Measurements from ENCODE around the gene P3H1.
A peak's percentile ranks its signal among the peaks of the same experiment; 100 is the strongest.
"Not testable (repeated sequence)": the region's sequence is repeated elsewhere in the genome, so short reads cannot be mapped to it uniquely, and the experiment has no call there.

P3H1 gene

DNA sequence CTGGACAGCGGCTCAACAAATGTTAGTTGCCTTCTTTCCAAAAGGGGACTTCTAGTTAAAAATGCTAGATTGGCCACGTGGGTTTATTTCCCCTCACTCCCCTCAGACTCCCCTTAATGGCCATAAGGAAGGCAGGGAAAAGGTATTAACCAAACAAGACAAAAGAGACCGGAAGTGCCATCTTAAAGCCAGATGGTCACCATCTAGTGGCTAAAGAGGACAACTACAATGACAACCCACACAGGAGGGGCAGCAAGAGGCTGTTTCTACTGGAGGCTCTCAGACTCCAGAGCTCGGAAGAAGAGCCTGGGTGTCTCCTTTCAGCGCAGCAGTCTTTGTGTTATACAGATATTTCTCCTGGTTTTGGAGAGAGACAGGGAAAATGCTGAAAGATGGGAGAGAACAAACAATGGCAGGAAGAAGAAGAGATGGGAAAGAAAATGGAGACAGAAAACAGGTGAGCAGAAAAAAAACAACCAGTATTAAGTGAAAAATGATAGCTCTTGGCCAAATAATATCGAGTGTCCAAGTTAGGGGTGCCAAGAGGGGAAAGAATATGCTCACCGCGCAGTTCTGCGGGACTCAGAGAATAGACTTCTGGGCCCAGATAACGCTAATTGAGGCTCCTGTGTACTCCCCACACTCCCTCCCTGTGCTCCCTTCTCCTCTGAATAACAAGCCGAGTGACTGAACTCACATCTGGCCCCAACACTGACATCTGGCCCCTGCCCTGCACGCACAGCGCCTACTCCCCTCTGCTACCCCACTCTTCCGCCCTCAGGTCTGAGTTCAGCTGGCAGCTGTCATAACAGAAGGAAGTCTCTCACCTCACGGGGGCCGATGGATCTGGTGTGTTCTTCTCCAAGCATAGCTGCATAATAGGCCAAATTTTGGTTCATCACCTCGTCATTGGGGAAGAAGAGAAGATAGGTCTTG is 9.6 kb downstream of the P3H1 start:
- Histone ChIP-seq H3K18ac (ENCODE audit: low read depth in 1 of 2, low read length in 2 of 2) (no peak overlapping the region), H2BK5ac (ENCODE audit: low read depth, low read length, poor library complexity, severe bottlenecking) (no peak overlapping the region), H3K27me3 (ENCODE audit: control insufficient read depth in 1 of 2, insufficient read depth in 1 of 2, low read length in 2 of 2) (no peaks in the 10 kb centered on the region), H2AFZ (ENCODE audit: low read depth, low read length) (no peak overlapping the region), H2AK5ac (ENCODE audit: low read length, severe bottlenecking) (no peak overlapping the region), H2BK120ac (ENCODE audit: low read depth, low read length) (no peak overlapping the region), H3K36me3 (ENCODE audit: control insufficient read depth in 1 of 2, insufficient read depth in 2 of 2, low read depth in 1 of 2, low read length in 2 of 2) (peaks cover 68 to 87% of the 10 kb centered on the region in 2 experiments), H3K4ac (ENCODE audit: low read depth in 1 of 2, low read length in 2 of 2) (peak overlapping the region in 1 of 2 experiments; percentile 6), H2BK12ac (ENCODE audit: low read length in 2 of 2) (peak overlapping the region in 1 of 2 experiments; percentile 32), H3K79me1 (replicated peaks; ENCODE audit: low read length, poor library complexity, severe bottlenecking) (peaks cover 43% of the 10 kb centered on the region), H4K91ac (ENCODE audit: low read length) (no peak overlapping the region), H2BK15ac (ENCODE audit: low read depth, poor library complexity, severe bottlenecking) (no peak overlapping the region), H3K27ac (ENCODE audit: low read length, poor library complexity, severe bottlenecking) (no peak overlapping the region), H3K9me3 (ENCODE audit: control insufficient read depth, low read length) (no peaks in the 10 kb centered on the region), H3K23ac (ENCODE audit: low read length in 2 of 2) (no peak overlapping the region), H3K14ac (ENCODE audit: low read length in 2 of 2) (no peak overlapping the region), H3K4me2 (ENCODE audit: low read length, poor library complexity, severe bottlenecking) (no peak overlapping the region), H3K4me1 (ENCODE audit: control insufficient read depth, insufficient read depth, low read depth, low read length) (peaks cover under 1% of the 10 kb centered on the region), H3K9ac (ENCODE audit: low read length) (no peak overlapping the region), H4K8ac (ENCODE audit: low read length) (peak overlapping the region; percentile 75), H3K4me3 (ENCODE audit: insufficient read depth in 1 of 2, low read depth in 1 of 2, low read length in 2 of 2) (no peak overlapping the region)
- DNase-seq: peak; percentile 81
- WGBS: 83% methylated on average over 17 of the region's 17 CpGs

DNA sequence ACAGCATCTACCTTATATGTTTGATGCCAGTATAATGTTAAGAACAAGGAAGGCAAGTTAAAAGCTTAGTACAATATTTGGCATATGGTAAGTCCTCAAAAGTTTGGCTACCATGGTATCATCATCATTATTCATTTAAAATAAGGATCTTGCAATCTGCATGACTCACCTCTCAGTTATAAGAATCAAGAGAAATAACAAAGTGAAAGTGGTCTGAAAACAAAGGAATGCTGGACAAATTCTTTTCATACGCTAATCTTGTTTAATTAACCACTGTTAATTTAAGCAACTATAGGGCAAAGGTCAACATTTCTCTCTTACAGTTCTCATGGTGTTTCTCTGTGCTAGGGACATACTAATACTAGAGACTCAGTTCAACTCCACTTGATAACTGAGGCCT is 13.8 kb downstream of the P3H1 start:
- Histone ChIP-seq H4K91ac (ENCODE audit: low read length) (no peak overlapping the region), H3K4me2 (ENCODE audit: low read length, poor library complexity, severe bottlenecking) (no peak overlapping the region), H2BK12ac (ENCODE audit: low read length in 2 of 2) (no peak overlapping the region), H3K14ac (ENCODE audit: low read length in 2 of 2) (no peak overlapping the region), H3K27ac (ENCODE audit: low read length, poor library complexity, severe bottlenecking) (no peak overlapping the region), H4K8ac (ENCODE audit: low read length) (no peak overlapping the region), H2AFZ (ENCODE audit: low read depth, low read length) (no peak overlapping the region), H2BK15ac (ENCODE audit: low read depth, poor library complexity, severe bottlenecking) (no peak overlapping the region), H2BK120ac (ENCODE audit: low read depth, low read length) (no peak overlapping the region), H3K23ac (ENCODE audit: low read length in 2 of 2) (no peak overlapping the region), H3K79me1 (replicated peaks; ENCODE audit: low read length, poor library complexity, severe bottlenecking) (peaks cover 34% of the 10 kb centered on the region), H3K4me1 (ENCODE audit: control insufficient read depth, insufficient read depth, low read depth, low read length) (no peaks in the 10 kb centered on the region), H3K18ac (ENCODE audit: low read depth in 1 of 2, low read length in 2 of 2) (no peak overlapping the region), H3K9ac (ENCODE audit: low read length) (peak overlapping the region; percentile 56), H3K4me3 (ENCODE audit: insufficient read depth in 1 of 2, low read depth in 1 of 2, low read length in 2 of 2) (no peak overlapping the region), H3K27me3 (ENCODE audit: control insufficient read depth in 1 of 2, insufficient read depth in 1 of 2, low read length in 2 of 2) (no peaks in the 10 kb centered on the region), H2BK5ac (ENCODE audit: low read depth, low read length, poor library complexity, severe bottlenecking) (no peak overlapping the region), H3K36me3 (ENCODE audit: control insufficient read depth in 1 of 2, insufficient read depth in 2 of 2, low read depth in 1 of 2, low read length in 2 of 2) (peaks cover 73 to 84% of the 10 kb centered on the region in 2 experiments), H3K4ac (ENCODE audit: low read depth in 1 of 2, low read length in 2 of 2) (no peak overlapping the region), H2AK5ac (ENCODE audit: low read length, severe bottlenecking) (no peak overlapping the region), H3K9me3 (ENCODE audit: control insufficient read depth, low read length) (no peaks in the 10 kb centered on the region)
- DNase-seq: peak; percentile 17
- WGBS: no CpG with 5 or more reads among the region's 1 CpG

DNA sequence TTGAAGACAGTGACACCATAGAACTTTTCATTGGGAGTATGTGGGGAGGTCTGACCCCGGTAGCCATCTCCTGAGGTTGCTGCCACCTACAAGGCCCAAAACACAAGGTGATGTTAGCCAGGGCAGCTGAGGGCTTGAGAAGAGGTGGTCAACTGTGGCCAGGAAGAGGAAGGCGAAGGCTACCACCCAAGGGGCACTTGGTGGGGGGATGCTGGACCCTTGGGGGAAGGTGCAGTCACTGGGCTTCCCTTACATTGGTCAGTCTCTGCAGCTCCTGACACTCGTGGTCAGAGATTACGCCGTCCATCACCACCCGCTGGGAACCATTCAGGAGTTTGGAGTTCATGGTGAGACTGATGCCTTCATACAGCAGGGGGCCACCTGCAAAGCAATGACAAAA is 14.5 kb downstream of the P3H1 start:
- Histone ChIP-seq H3K4ac (ENCODE audit: low read depth in 1 of 2, low read length in 2 of 2) (no peak overlapping the region), H2BK12ac (ENCODE audit: low read length in 2 of 2) (no peak overlapping the region), H2AK5ac (ENCODE audit: low read length, severe bottlenecking) (no peak overlapping the region), H3K14ac (ENCODE audit: low read length in 2 of 2) (no peak overlapping the region), H3K4me3 (ENCODE audit: insufficient read depth in 1 of 2, low read depth in 1 of 2, low read length in 2 of 2) (no peak overlapping the region), H3K4me2 (ENCODE audit: low read length, poor library complexity, severe bottlenecking) (no peak overlapping the region), H3K4me1 (ENCODE audit: control insufficient read depth, insufficient read depth, low read depth, low read length) (no peaks in the 10 kb centered on the region), H2AFZ (ENCODE audit: low read depth, low read length) (no peak overlapping the region), H3K27ac (ENCODE audit: low read length, poor library complexity, severe bottlenecking) (no peak overlapping the region), H2BK120ac (ENCODE audit: low read depth, low read length) (no peak overlapping the region), H3K9me3 (ENCODE audit: control insufficient read depth, low read length) (no peaks in the 10 kb centered on the region), H3K27me3 (ENCODE audit: control insufficient read depth in 1 of 2, insufficient read depth in 1 of 2, low read length in 2 of 2) (no peaks in the 10 kb centered on the region), H3K36me3 (ENCODE audit: control insufficient read depth in 1 of 2, insufficient read depth in 2 of 2, low read depth in 1 of 2, low read length in 2 of 2) (peaks cover 74 to 84% of the 10 kb centered on the region in 2 experiments), H2BK15ac (ENCODE audit: low read depth, poor library complexity, severe bottlenecking) (no peak overlapping the region), H3K23ac (ENCODE audit: low read length in 2 of 2) (no peak overlapping the region), H4K91ac (ENCODE audit: low read length) (no peak overlapping the region), H3K79me1 (replicated peaks; ENCODE audit: low read length, poor library complexity, severe bottlenecking) (peaks cover 28% of the 10 kb centered on the region), H3K18ac (ENCODE audit: low read depth in 1 of 2, low read length in 2 of 2) (no peak overlapping the region), H4K8ac (ENCODE audit: low read length) (no peak overlapping the region), H2BK5ac (ENCODE audit: low read depth, low read length, poor library complexity, severe bottlenecking) (no peak overlapping the region), H3K9ac (ENCODE audit: low read length) (no peak overlapping the region)
- DNase-seq: no peak
- 95% methylated on average over 5 of the region's 6 CpGs for WGBS

DNA sequence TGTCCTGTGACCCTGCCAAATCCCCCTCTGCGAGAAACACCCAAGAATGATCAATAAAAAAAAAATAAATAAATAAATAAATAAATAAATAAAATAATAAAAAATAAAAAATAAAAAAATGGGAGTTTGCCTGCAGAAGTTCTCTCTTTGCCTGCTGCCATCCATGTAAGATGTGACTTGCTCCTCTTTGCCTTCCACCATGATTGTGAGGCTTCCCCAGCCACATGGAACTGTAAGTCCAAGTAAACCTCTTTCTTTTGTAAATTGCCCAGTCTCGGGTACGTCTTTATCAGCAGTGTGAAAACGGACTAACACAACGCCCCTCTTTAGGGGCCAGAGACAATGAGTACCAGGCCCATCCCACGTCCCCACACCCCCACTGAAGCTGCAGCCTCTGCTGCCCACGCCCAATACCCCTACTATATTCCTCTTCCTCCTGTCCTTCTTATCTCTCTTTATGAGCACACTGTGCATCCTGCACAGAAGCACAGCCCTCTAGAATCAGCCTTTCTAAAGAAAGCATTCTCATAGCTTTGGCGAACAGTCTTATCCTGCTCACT is 15.2 kb downstream of the P3H1 start:
- H3K9me3 ChIP-seq (ENCODE audit: control insufficient read depth, low read length); DNase-seq; H3K4me3 ChIP-seq (ENCODE audit: insufficient read depth in 1 of 2, low read depth in 1 of 2, low read length in 2 of 2); H3K4me1 ChIP-seq (ENCODE audit: control insufficient read depth, insufficient read depth, low read depth, low read length); H2BK120ac ChIP-seq (ENCODE audit: low read depth, low read length); H2BK12ac ChIP-seq (ENCODE audit: low read length in 2 of 2); H4K8ac ChIP-seq (ENCODE audit: low read length); H3K4ac ChIP-seq (ENCODE audit: low read depth in 1 of 2, low read length in 2 of 2); H2BK15ac ChIP-seq (ENCODE audit: low read depth, poor library complexity, severe bottlenecking); H3K4me2 ChIP-seq (ENCODE audit: low read length, poor library complexity, severe bottlenecking); H2BK5ac ChIP-seq (ENCODE audit: low read depth, low read length, poor library complexity, severe bottlenecking); H3K14ac ChIP-seq (ENCODE audit: low read length in 2 of 2); H2AFZ ChIP-seq (ENCODE audit: low read depth, low read length); H3K27ac ChIP-seq (ENCODE audit: low read length, poor library complexity, severe bottlenecking); H3K27me3 ChIP-seq (ENCODE audit: control insufficient read depth in 1 of 2, insufficient read depth in 1 of 2, low read length in 2 of 2); H3K23ac ChIP-seq (ENCODE audit: low read length in 2 of 2); H3K18ac ChIP-seq (ENCODE audit: low read depth in 1 of 2, low read length in 2 of 2); H3K9ac ChIP-seq (ENCODE audit: low read length); H2AK5ac ChIP-seq (ENCODE audit: low read length, severe bottlenecking); H4K91ac ChIP-seq (ENCODE audit: low read length): not testable (repeated sequence)
- Histone ChIP-seq H3K79me1 (replicated peaks; ENCODE audit: low read length, poor library complexity, severe bottlenecking) (peaks cover 25% of the 10 kb centered on the region), H3K36me3 (ENCODE audit: control insufficient read depth in 1 of 2, insufficient read depth in 2 of 2, low read depth in 1 of 2, low read length in 2 of 2) (peaks cover 78 to 84% of the 10 kb centered on the region in 2 experiments)
- WGBS: 96% methylated on average over 7 of the region's 8 CpGs
